ENCODE data around the gene AKT1. TPM values are rescaled to one million over a fixed set of nuclear protein-coding genes. Genes with fewer than 3 reads are reported as not detected.
A peak's percentile ranks its signal among the peaks of the same experiment; 100 is the strongest.

The AKT1 gene
- polyA plus RNA-seq, 1 experiment = 104 TPM

DNA sequence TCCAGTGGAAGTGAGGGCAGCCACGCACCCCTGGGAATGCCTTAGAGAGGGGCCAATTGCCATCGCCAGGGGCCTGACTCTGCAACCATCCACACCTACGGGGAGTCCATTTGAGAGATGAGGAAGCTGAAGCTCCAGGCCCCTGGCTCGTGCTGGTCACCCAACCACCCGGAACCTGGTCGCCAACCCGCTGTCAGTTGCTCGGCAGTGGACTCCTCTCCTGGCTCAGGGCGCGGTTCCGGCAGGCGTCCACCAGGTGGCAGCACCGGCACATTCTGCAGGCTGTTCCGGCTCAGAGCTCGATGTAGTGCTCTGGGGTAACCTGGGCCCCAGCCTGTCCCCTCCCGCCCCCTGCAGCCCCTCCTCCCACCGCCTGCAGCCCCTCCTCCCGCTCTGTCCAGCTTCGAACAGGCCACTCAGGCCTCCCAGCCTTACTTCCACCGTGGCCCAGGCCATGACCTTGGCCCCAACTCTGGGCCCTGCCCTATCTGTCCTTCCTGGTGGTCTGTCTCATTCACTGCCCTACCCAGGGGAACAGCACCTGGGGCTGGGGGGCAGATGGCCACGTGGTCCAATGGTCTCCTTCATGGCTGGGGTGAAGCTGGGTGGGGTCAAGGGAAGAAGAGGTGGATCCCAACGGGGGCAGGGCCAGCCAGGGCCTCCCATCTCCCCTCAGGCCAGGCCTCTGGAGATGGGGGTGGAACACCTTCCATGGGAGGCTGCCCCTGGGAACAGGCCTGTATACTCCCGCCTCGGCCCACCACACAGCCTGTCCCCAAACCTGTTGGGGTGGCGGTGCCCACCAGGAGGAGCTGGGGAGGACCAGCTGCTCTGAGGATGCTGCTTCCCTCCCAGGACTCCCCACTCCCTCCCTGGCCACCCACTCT, 26.9 kb downstream of the AKT1 start:
- TF ChIP-seq, protein P1, sequence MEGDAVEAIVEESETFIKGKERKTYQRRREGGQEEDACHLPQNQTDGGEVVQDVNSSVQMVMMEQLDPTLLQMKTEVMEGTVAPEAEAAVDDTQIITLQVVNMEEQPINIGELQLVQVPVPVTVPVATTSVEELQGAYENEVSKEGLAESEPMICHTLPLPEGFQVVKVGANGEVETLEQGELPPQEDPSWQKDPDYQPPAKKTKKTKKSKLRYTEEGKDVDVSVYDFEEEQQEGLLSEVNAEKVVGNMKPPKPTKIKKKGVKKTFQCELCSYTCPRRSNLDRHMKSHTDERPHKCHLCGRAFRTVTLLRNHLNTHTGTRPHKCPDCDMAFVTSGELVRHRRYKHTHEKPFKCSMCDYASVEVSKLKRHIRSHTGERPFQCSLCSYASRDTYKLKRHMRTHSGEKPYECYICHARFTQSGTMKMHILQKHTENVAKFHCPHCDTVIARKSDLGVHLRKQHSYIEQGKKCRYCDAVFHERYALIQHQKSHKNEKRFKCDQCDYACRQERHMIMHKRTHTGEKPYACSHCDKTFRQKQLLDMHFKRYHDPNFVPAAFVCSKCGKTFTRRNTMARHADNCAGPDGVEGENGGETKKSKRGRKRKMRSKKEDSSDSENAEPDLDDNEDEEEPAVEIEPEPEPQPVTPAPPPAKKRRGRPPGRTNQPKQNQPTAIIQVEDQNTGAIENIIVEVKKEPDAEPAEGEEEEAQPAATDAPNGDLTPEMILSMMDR (IDR thresholded peaks at IDR 0.05; ENCODE audit: low read depth, low read length) = peak; percentile 81
- POLR2A ChIA-PET = interaction anchor here (0.8 to 1.8 kb wide), 5 partner anchors 11 to 57 kb away, joined by 3 to 8 read pairs (median 4); partner anchors contain the start of genes ADSS1 and SIVA1
- CTCF ChIA-PET = interaction anchor here (0.6 to 7.2 kb wide), 29 partner anchors 9 to 300 kb away, joined by 3 to 90 read pairs (median 6); partner anchors contain the start of gene SIVA1
- peak; percentile 38 for DNase-seq (ENCODE audit: low read depth, low spot score)
- Histone ChIP-seq H3K9me3 (ENCODE audit: control insufficient read depth, insufficient read depth, low read length) (peaks cover 23% of the 10 kb centered on the region), H3K27ac (ENCODE audit: low read depth, low read length) (no peak overlapping the region), H3K4me3 (ENCODE audit: low read depth, low read length) (no peak overlapping the region), H3K27me3 (ENCODE audit: control insufficient read depth, insufficient read depth, low read length) (no peaks in the 10 kb centered on the region)

GRCh38 chr14:104767634-104767918, 28.0 kb downstream of the AKT1 start:
- CTCF ChIA-PET = interaction anchor here (1.0 to 7.2 kb wide), 10 partner anchors 9 to 134 kb away, joined by 4 to 90 read pairs (median 12); partner anchors contain the start of gene SIVA1
- Histone ChIP-seq H3K4me3 (ENCODE audit: low read depth, low read length) (no peak overlapping the region), H3K27ac (ENCODE audit: low read depth, low read length) (no peak overlapping the region), H3K9me3 (ENCODE audit: control insufficient read depth, insufficient read depth, low read length) (peaks cover 18% of the 10 kb centered on the region), H3K27me3 (ENCODE audit: control insufficient read depth, insufficient read depth, low read length) (no peaks in the 10 kb centered on the region)
- TF ChIP-seq, protein P1 (IDR thresholded peaks at IDR 0.05; ENCODE audit: low read depth, low read length) = no peak
- POLR2A ChIA-PET = interaction anchor here (0.8 to 1.8 kb wide), 2 partner anchors 53 to 59 kb away, joined by 3 to 5 read pairs; no protein-coding TSS in a partner anchor
- DNase-seq (ENCODE audit: low read depth, low spot score) = no peak

- Histone ChIP-seq H3K4me3 (ENCODE audit: low read depth, low read length) (no peak overlapping the region), H3K9me3 (ENCODE audit: control insufficient read depth, insufficient read depth, low read length) (peaks cover 13% of the 10 kb centered on the region), H3K27ac (ENCODE audit: low read depth, low read length) (no peak overlapping the region), H3K27me3 (ENCODE audit: control insufficient read depth, insufficient read depth, low read length) (no peaks in the 10 kb centered on the region)
- ChIA-PET POLR2A (interaction anchor here (0.8 to 1.8 kb wide), 2 partner anchors 54 to 59 kb away, joined by 3 to 5 read pairs; no protein-coding TSS in a partner anchor), CTCF (interaction anchor here (1.5 to 7.2 kb wide), 6 partner anchors 12 to 59 kb away, joined by 4 to 90 read pairs (median 14); partner anchors contain the start of gene SIVA1)
- TF ChIP-seq, protein P1 (IDR thresholded peaks at IDR 0.05; ENCODE audit: low read depth, low read length) = no peak
- no peak for DNase-seq (ENCODE audit: low read depth, low spot score)
Observed at GRCh38 chr14:104766863-104767633, 28.5 kb downstream of the AKT1 start.

DNA sequence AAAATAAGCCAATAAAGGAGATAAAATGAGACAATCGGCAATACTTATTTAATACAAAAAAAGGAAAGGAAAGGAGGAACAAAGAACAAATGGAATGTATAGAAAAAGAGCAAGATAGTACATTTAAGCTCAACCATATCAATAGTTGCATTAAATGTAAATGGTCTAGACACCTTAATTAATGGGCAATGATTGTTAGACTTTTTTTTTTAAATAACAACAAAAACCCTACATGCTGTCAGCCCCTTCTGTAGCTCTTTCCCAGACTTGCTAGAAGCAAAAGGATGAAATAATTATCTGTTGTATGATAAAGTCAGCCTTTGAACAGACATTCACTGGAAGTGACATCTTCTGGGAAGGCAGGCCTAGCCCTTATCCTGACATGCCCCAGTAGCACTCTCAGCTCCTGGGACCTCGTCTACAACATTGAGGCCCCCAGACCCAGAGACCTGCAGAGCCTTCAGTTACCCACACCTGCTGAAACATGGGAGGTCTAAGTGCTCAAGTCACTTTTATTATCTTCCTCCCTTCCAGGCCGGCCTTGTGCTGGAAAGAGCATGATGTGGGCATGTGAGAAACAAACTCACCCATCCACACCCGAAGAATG, 29.2 kb downstream of the AKT1 start:
- H3K27me3 ChIP-seq (ENCODE audit: control insufficient read depth, insufficient read depth, low read length) = no peaks in the 10 kb centered on the region
- H3K4me3 ChIP-seq (ENCODE audit: low read depth, low read length) = no peak overlapping the region
- CTCF ChIA-PET = interaction anchor here (1.5 to 7.2 kb wide), 5 partner anchors 12 to 60 kb away, joined by 4 to 90 read pairs (median 17); partner anchors contain the start of gene SIVA1
- peaks cover 6% of the 10 kb centered on the region for H3K9me3 ChIP-seq (ENCODE audit: control insufficient read depth, insufficient read depth, low read length)
- TF ChIP-seq, protein P1 (IDR thresholded peaks at IDR 0.05; ENCODE audit: low read depth, low read length) = no peak
- POLR2A ChIA-PET = no interaction called here
- H3K27ac ChIP-seq (ENCODE audit: low read depth, low read length) = no peak overlapping the region
- no peak for DNase-seq (ENCODE audit: low read depth, low spot score)
